Activated CD4-positive, alpha-beta T cell treated with anti-CD3 and anti-CD28 coated beads, Interleukin-2, Interleukin-4, amounts not matched to agents 100 ng/mL and 50 ng/mL, durations not matched to agents 16 hours and 8 hours (primary cell): ENCODE results near the gene VWA5A.
"Not testable (repeated sequence)": the region's sequence is repeated elsewhere in the genome, so short reads cannot be mapped to it uniquely, and the experiment has no call there.

Experiments used
- DNase-seq: peaks from one replicate; pipeline ENCODE4 v3.0.0-alpha.2; 2020; ENCODE audit warnings: low spot score

The VWA5A gene

GRCh38 chr11:124094731-124095130 lies 20.5 kb upstream of the VWA5A start:
- DNase-seq, result no peak

- no peak for DNase-seq
Observed at GRCh38 chr11:124096364-124096763, 18.9 kb upstream of the VWA5A start.

- no peak for DNase-seq
Observed at GRCh38 chr11:124098141-124098540, 17.1 kb upstream of the VWA5A start.

GRCh38 chr11:124101737-124102136 lies 13.5 kb upstream of the VWA5A start:
- no peak for DNase-seq

GRCh38 chr11:124108156-124108555 lies 7.1 kb upstream of the VWA5A start:
- peak; percentile 18 for DNase-seq

GRCh38 chr11:124109377-124109776 lies 5.9 kb upstream of the VWA5A start:
- DNase-seq, result no peak

GRCh38 chr11:124110201-124110600 lies 5.0 kb upstream of the VWA5A start:
- DNase-seq, result no peak

- no peak for DNase-seq
Observed at GRCh38 chr11:124113890-124114289, 1.4 kb upstream of the VWA5A start.

GRCh38 chr11:124115782-124116616 lies 749 bp downstream of the VWA5A start:
- no peak for DNase-seq

GRCh38 chr11:124119103-124119502 lies 3.9 kb downstream of the VWA5A start:
- no peak for DNase-seq

- no peak for DNase-seq
Observed at GRCh38 chr11:124120891-124121290, 5.6 kb downstream of the VWA5A start.

- DNase-seq, result no peak
Observed at GRCh38 chr11:124122123-124122522, 6.9 kb downstream of the VWA5A start.

- no peak for DNase-seq
Observed at GRCh38 chr11:124123622-124124021, 8.4 kb downstream of the VWA5A start.

GRCh38 chr11:124127134-124127533 lies 11.9 kb downstream of the VWA5A start:
- DNase-seq, result not testable (repeated sequence)

- DNase-seq, result no peak
Observed at GRCh38 chr11:124143034-124143433, 27.8 kb downstream of the VWA5A start.

- no peak for DNase-seq
Observed at GRCh38 chr11:124147951-124148350, 32.7 kb downstream of the VWA5A start.

GRCh38 chr11:124150684-124151083 lies 35.4 kb downstream of the VWA5A start:
- DNase-seq, result no peak

GRCh38 chr11:124152770-124153407 lies 37.6 kb downstream of the VWA5A start:
- DNase-seq, result no peak

- DNase-seq, result no peak
Observed at GRCh38 chr11:124153821-124154220, 38.6 kb downstream of the VWA5A start.

GRCh38 chr11:124159481-124159880 lies 44.2 kb downstream of the VWA5A start:
- DNase-seq, result no peak

GRCh38 chr11:124160986-124161385 lies 45.7 kb downstream of the VWA5A start:
- DNase-seq, result no peak

GRCh38 chr11:124167826-124168231 lies 52.6 kb downstream of the VWA5A start:
- DNase-seq, result no peak

GRCh38 chr11:124168796-124169195 lies 53.5 kb downstream of the VWA5A start:
- no peak for DNase-seq

- not testable (repeated sequence) for DNase-seq
Observed at GRCh38 chr11:124170315-124170714, 55.1 kb downstream of the VWA5A start.
